Measurements from ENCODE around the gene SLC30A9. TPM values are rescaled to one million over a fixed set of nuclear protein-coding genes. Genes with fewer than 3 reads are reported as not detected.

The SLC30A9 gene
- total and polyA plus RNA-seq, 2 of the 13 experiments (the other 11 are each of a cell fraction or from before 2014, with no cell fraction given): 27.5 to 72.8 TPM

GRCh38 chr4:41990365-41991111 is at the start of gene SLC30A9 (continued):
- TF ChIP-seq, protein P1, sequence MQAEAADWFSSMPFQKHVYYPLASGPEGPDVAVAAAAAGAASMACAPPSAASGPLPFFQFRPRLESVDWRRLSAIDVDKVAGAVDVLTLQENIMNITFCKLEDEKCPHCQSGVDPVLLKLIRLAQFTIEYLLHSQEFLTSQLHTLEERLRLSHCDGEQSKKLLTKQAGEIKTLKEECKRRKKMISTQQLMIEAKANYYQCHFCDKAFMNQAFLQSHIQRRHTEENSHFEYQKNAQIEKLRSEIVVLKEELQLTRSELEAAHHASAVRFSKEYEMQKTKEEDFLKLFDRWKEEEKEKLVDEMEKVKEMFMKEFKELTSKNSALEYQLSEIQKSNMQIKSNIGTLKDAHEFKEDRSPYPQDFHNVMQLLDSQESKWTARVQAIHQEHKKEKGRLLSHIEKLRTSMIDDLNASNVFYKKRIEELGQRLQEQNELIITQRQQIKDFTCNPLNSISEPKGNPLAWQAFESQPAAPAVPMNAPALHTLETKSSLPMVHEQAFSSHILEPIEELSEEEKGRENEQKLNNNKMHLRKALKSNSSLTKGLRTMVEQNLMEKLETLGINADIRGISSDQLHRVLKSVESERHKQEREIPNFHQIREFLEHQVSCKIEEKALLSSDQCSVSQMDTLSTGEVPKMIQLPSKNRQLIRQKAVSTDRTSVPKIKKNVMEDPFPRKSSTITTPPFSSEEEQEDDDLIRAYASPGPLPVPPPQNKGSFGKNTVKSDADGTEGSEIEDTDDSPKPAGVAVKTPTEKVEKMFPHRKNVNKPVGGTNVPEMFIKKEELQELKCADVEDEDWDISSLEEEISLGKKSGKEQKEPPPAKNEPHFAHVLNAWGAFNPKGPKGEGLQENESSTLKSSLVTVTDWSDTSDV (CRISPR knock-in tag; IDR thresholded peaks at IDR 0.05): 0 out of 2 replicates have a peak, but pooled peaks have one; percentile 49
- TF ChIP-seq RFX3 (CRISPR knock-in tag; IDR thresholded peaks at IDR 0.05) (peak; percentile 20; the same call in 1 of the 2 replicates), MEF2D (CRISPR knock-in tag; IDR thresholded peaks at IDR 0.05) (0 out of 2 replicates have a peak, but pooled peaks have one; percentile 36), ZNF800 (CRISPR knock-in tag; IDR thresholded peaks at IDR 0.05) (no peak), ZNF768 (CRISPR knock-in tag; IDR thresholded peaks at IDR 0.05) (peak; percentile 79; the same call in 1 of the 2 replicates), SNAI1 (CRISPR knock-in tag; IDR thresholded peaks at IDR 0.05; ENCODE audit: borderline replicate concordance) (0 out of 2 replicates have a peak, but pooled peaks have one; percentile 36), ZNF724P (CRISPR knock-in tag; IDR thresholded peaks at IDR 0.05; ENCODE audit: borderline replicate concordance) (peak; percentile 75; the same call in 1 of the 2 replicates), NCOR1 (IDR thresholded peaks at IDR 0.05; ENCODE audit: borderline replicate concordance, low read length) (no peak), HBP1 (CRISPR knock-in tag; IDR thresholded peaks at IDR 0.05; ENCODE audit: low read depth) (peak; percentile 38; the same call in 1 of the 2 replicates), KAT8 (CRISPR knock-in tag; IDR thresholded peaks at IDR 0.05) (peak; percentile 96), SAFB2 (CRISPR knock-in tag; IDR thresholded peaks at IDR 0.05; ENCODE audit: borderline replicate concordance, low read depth) (peak; percentile 55; the same call in 1 of the 2 replicates), ZNF24 (IDR thresholded peaks at IDR 0.05) (no peak), ZNF343 (CRISPR knock-in tag; IDR thresholded peaks at IDR 0.05) (no peak)
- TF ChIP-seq, protein P2, sequence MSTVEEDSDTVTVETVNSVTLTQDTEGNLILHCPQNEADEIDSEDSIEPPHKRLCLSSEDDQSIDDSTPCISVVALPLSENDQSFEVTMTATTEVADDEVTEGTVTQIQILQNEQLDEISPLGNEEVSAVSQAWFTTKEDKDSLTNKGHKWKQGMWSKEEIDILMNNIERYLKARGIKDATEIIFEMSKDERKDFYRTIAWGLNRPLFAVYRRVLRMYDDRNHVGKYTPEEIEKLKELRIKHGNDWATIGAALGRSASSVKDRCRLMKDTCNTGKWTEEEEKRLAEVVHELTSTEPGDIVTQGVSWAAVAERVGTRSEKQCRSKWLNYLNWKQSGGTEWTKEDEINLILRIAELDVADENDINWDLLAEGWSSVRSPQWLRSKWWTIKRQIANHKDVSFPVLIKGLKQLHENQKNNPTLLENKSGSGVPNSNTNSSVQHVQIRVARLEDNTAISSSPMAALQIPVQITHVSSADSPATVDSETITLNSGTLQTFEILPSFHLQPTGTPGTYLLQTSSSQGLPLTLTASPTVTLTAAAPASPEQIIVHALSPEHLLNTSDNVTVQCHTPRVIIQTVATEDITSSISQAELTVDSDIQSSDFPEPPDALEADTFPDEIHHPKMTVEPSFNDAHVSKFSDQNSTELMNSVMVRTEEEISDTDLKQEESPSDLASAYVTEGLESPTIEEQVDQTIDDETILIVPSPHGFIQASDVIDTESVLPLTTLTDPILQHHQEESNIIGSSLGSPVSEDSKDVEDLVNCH (CRISPR knock-in tag; IDR thresholded peaks at IDR 0.05): no peak
- TF ChIP-seq, protein P3, sequence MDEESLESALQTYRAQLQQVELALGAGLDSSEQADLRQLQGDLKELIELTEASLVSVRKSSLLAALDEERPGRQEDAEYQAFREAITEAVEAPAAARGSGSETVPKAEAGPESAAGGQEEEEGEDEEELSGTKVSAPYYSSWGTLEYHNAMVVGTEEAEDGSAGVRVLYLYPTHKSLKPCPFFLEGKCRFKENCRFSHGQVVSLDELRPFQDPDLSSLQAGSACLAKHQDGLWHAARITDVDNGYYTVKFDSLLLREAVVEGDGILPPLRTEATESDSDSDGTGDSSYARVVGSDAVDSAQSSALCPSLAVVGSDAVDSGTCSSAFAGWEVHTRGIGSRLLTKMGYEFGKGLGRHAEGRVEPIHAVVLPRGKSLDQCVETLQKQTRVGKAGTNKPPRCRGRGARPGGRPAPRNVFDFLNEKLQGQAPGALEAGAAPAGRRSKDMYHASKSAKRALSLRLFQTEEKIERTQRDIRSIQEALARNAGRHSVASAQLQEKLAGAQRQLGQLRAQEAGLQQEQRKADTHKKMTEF (CRISPR knock-in tag; IDR thresholded peaks at IDR 0.05): peak; percentile 80; the same call in 1 of the 2 replicates
- TF ChIP-seq, protein P4, sequence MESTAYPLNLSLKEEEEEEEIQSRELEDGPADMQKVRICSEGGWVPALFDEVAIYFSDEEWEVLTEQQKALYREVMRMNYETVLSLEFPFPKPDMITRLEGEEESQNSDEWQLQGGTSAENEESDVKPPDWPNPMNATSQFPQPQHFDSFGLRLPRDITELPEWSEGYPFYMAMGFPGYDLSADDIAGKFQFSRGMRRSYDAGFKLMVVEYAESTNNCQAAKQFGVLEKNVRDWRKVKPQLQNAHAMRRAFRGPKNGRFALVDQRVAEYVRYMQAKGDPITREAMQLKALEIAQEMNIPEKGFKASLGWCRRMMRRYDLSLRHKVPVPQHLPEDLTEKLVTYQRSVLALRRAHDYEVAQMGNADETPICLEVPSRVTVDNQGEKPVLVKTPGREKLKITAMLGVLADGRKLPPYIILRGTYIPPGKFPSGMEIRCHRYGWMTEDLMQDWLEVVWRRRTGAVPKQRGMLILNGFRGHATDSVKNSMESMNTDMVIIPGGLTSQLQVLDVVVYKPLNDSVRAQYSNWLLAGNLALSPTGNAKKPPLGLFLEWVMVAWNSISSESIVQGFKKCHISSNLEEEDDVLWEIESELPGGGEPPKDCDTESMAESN (CRISPR knock-in tag; conservative IDR thresholded peaks at IDR 0.05): peak; percentile 93

Measured in HepG2 (cell line).